HCT116 (cell line): ENCODE data around the gene EXOC6B.

Source experiments
- ATF3 ChIP-seq: IDR thresholded peaks from 2 replicates; pipeline ENCODE4 v1.6.1; 2012
- REST ChIP-seq: IDR thresholded peaks from 2 replicates; pipeline ENCODE4 v1.6.1; 2012; ENCODE audit warnings: low read depth
- ZNF274 ChIP-seq: fragments of 200-500 bp; sonication (Bioruptor generic); IDR thresholded peaks from 2 replicates; pipeline ENCODE4 v1.6.1; 2014; ENCODE audit warnings: mild to moderate bottlenecking, low read depth, low read length, inconsistent platforms

- TF ChIP-seq ZNF274 (no peak), ATF3 (no peak), REST (no peak)
Observed at GRCh38 chr2:72415781-72416475, 409.9 kb downstream of the EXOC6B start.
